Activated CD8-positive, alpha-beta memory T cell treated with anti-CD3 and anti-CD28 coated beads, Interleukin-2, amount 50 U/mL, for 4 hours (primary cell): Measurements from ENCODE around the gene ALKBH3.

ENCODE experiments used
- DNase-seq: peaks from one replicate; pipeline ENCODE4 v3.0.0-alpha.2; 2020

Gene ALKBH3

GRCh38 chr11:43942662-43943371 is 62.2 kb downstream of the ALKBH3 start:
- no peak for DNase-seq

DNA sequence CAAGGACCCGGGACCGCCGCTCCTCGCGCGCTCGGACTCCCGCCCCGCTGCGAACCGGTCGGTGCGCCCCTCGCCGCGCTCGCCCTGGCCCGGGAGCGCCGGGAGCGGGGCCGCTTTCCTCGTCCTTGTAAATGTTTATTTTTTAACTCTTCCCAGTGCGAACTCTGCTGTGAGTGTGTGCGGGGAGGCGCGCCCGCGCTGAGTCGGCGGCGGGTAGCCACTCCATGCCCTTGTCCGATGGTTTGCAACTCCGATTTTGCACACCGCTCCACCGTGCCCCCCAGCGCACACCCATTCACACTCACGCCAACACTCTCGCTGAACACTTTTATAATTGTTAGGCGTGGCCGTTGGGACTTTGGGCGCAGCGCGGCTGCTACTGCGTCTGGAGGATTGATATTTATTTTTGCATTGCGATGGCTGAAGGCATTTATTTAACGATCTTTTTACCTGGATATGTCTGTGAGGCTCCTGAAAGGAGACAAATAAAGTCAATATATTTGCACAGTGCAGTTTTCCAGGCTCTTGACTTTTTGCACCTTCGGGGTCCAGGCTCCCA is 62.8 kb downstream of the ALKBH3 start:
- DNase-seq = no peak

DNA sequence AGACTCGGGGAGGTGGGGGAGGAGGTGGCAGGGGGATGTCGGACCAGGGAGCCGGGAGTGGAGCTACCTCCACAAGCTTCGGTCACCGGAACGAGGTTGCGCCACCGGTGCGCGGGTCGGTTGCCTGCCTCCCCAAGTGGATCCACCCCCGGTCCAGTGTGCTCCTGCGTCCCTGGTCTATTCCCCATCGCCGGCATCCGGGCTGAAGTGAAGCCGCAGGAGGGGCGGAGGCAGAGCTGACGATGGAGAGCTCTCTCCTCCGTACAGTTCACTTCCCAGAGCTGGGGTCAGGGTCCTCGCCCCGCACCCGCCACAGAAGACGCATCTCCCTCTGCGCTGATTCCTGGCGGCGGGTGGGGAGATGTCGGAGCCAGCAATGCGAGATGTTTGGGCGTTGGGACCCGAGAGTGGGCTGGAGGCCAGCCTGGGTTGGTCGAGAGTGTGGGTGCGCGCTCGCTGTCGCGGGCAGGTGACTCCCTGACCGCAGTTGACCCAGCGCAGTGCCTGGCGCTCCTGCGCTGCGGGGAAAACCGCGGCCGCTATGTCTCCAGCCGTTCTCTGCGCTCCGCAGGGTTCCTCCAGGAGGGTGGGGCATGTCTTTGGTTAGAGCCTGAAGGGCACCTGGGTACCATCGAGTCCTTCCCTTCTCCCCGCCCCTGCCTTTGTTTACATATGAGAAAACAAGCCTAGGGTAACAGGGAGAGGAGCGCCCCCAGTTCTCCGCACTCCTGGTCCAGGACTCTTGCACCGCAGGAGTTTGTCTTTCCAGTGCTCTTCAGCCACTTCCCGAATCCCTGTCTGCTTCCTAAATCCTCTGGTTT is 63.5 kb downstream of the ALKBH3 start:
- DNase-seq = no peak

DNA sequence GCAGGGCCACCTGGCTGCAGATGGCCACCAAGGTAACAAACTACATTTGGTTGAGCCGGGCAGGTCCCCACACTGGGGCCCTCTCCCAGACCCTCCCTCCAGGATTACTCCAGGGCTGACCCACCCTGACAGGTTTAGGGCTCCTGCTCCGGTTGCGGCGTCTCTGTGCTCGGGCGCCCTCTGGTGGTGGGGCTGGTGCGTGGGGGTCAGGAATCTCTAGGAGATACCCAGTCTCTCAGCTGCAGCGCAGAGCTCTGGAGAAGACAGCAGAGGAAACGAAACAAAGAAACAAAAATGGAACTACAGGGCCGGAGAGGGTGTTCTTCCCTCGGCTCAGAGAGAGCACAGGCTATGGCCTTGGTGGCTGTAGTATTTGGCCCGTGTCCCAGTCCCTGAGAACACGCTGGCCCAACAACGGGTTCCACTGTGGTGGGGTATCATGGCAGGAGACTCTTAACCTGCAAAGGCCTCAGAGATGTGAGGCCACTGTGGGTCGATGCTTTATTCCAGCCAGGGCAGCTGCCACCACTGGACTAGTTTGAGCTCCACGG is 64.2 kb downstream of the ALKBH3 start:
- peak; percentile 65 for DNase-seq

- no peak for DNase-seq
Measured at GRCh38 chr11:43947003-43947500, 66.4 kb downstream of the ALKBH3 start.

DNA sequence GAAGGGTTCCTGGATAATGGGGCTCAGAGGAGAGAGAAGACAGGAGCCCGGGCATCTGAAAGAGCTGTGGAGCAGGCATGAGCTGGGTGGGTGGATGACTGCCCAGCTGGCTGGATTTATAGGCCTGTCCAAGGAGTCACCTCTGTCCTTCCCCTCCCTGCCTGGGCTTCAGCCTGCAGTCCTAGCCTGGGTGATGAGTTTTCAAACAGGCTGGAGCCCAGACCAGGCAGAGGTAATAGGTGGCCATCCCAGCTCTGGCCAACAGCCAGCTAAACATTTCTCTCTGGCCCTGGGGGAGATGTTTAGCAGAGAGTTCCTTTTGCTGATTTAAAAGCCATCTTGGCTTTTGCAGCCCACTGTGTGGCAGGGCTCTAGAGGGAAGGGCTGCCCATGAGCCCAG is 67.2 kb downstream of the ALKBH3 start:
- no peak for DNase-seq

DNA sequence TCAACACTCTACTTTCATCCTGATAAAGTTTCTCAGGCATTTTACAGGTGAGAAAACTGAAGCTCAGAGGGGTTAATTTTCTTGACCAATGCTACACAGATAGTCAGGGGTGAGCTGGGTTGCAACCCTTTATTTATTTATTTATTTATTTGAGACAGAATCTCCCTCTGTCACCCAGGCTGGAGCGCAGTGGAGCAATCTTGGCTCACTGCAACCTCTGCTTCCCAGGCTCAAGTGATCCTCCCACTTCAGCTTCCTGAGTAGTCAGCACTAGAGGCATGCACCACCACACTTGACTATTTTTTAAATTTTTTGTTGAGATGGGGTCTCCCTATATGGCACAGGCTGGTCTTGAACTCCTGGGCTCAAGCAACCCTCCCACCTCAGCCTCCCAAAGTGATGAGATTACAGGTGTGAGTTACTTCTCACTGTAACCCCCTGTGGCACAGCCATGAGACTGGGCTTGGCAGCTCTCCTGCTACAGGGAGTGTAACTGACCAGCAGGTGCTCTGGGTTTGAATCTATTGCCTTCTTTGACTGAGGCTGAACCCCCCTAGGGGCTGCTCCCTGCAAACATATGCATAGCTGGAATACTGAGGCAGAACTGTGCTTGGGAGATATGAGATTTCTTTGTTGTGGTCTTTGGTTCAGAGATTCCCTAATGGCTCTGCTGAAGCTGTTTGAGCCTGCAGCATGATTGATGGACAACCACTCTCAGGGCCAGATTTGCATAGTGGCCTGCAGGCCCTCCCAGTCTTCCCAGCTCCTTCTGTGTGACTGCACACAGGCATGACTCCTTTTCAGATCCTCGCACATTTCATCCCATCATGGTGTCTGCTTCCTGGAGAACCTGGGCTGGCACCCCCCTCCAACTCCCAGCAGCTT is 68.0 kb downstream of the ALKBH3 start:
- DNase-seq = no peak

DNA sequence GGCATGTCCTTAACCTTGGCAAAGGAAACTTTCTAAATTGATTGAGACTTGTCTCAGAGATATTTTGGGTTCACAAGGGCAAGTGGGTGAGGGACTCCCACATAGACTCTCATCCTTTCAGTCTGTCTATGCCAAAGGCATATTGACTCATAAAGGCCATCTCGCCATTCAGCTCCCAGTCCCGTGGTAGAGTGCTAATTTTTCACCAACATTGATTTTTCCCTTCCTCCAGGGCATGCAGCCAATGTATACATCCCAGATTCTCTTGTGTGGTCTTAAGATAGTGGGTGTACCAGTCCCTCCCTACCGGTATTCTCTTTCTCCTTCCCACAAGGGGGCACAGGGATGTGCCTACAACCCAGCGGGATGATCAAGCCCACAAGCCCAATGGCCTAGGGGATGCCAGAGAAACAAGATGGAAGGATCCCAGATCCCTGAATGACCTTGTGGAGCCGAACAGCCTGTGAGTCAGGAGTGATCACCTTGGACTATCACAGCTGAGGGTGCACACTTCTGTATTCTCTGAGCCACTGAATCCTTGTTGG is 69.8 kb downstream of the ALKBH3 start:
- no peak for DNase-seq

DNA sequence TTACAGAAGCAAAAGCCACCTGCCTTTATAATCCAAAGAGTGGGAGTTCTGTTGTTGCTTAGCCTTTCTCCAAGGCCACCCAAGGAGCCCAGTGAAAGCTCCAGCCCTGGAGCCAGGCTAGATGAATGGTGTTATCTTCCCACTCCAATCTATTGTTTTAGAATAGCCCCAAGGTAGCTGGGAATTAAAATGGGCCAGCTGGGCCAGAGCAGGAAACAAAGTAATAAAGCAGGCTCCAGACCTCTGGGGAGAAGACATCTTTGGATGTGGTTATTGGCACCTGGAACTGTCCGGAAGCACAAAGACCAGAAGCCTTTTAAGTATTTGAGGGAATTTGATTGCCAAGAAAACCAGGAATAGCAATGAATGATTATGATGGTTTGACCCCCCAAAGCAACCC is 70.6 kb downstream of the ALKBH3 start:
- DNase-seq = no peak

DNA sequence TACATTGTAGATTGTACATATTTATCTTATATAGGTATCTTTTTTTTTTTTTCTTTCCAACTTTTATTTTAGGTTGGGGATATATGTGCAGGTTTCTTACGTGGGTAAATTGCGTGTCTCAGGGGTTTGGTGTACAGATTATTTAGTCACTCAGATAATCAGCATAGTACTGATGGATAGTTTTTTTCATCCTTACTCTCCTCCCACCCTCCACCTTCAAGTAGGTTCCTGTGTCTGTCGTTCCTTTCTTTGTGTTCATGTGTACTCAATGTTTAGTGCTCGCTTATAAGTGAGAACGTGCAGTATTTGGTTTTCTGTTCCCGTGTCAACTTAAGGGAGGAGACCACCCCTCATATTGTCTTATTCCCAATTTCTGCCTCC is 71.4 kb downstream of the ALKBH3 start:
- DNase-seq = no peak

- no peak for DNase-seq
Measured at GRCh38 chr11:43952401-43953342, 72.0 kb downstream of the ALKBH3 start.

GRCh38 chr11:43953521-43953920 is 72.9 kb downstream of the ALKBH3 start:
- no peak for DNase-seq

GRCh38 chr11:43954241-43954640 is 73.6 kb downstream of the ALKBH3 start:
- no peak for DNase-seq

GRCh38 chr11:43955381-43956118 is 74.9 kb downstream of the ALKBH3 start:
- no peak for DNase-seq

DNA sequence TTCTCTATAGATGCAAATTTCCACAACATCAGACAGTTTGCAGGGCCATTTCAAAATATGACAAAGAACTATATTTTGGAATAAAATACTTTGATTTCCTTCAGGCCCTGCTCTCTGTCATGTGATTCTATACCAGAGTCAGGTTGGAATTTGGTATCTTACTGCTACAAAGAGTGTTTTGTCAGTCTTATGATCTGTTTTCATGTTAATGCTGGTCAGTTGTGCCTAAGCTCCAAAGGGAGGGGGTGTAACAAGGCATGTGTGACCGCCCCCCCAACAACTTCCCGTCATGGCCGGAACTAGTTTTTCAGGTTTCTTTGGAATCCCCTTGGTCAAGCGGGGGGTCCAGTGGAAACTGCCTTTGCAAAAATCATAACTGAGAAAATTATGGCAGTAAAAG is 76.9 kb downstream of the ALKBH3 start:
- DNase-seq = no peak

- no peak for DNase-seq
Measured at GRCh38 chr11:43959321-43959995, 78.8 kb downstream of the ALKBH3 start.

- no peak for DNase-seq
Measured at GRCh38 chr11:43962383-43963278, 82.0 kb downstream of the ALKBH3 start.

- DNase-seq = no peak
Measured at GRCh38 chr11:43963279-43963620, 82.6 kb downstream of the ALKBH3 start.

DNA sequence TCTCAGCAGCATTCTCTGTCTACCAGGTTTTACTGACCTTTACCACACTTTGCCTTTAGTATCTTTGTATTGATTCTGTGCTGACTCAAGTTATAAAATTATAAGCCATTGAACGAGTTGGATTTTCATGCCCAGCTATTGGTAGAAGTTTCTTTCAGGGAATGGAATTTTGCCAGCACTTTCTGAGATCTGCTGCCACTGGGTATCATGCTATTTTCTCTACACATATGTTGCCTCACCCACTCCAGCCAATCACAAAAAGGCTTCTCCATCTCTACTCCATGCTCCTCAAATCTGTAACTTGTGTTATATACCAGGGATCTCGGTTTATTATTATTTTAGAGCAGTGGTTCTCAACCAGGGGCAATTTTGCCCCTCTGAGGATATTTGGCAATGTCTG is 87.0 kb downstream of the ALKBH3 start:
- no peak for DNase-seq
